ENCODE results near the gene CCER1. TPM values are rescaled to one million over a fixed set of nuclear protein-coding genes. Genes with fewer than 3 reads are reported as not detected.

CCER1 gene
- total RNA-seq, 1 experiment from 2014 or later = not detected

DNA sequence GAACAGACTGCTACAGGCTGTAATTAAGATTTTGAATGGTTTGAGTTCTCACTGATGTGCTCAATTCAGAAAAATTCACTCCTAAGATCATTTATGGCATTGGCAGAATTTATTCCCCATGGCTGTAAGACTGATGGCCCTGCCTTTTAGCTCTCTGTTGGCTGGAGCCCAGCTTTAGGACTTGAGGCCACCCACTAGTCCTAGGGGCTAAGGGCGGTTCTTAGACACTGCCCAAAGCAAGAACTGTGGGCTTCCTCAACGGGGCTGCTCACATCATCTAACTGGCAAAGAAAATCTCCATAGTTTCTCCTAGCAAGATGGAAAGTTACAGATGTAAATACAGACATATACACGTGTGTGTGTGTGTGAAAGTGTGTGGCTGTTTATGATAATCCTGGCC lies 3.4 kb upstream of the CCER1 start:
- Histone ChIP-seq H3K23ac (ENCODE audit: insufficient read length, low read depth, low read length) (no peak overlapping the region), H3K9ac (ENCODE audit: extremely low read depth, insufficient read length, low read length) (no peak overlapping the region), H3K27ac (ENCODE audit: insufficient read length, low read depth, low read length) (no peak overlapping the region), H3T11ph (ENCODE audit: low read length) (no peak overlapping the region), H2BK20ac (ENCODE audit: low read depth, low read length, poor library complexity, severe bottlenecking) (no peak overlapping the region), H2BK120ac (ENCODE audit: low read depth, low read length, poor library complexity, severe bottlenecking) (no peak overlapping the region), H3K79me1 (ENCODE audit: insufficient read depth, low read depth, low read length, poor library complexity, severe bottlenecking) (no peaks in the 10 kb centered on the region), H4K91ac (ENCODE audit: insufficient read length, low read depth, low read length) (no peak overlapping the region), H2BK5ac (ENCODE audit: insufficient read length, low read length) (no peak overlapping the region), H2BK12ac (ENCODE audit: insufficient read length, low read depth, low read length) (no peak overlapping the region), H2AFZ (ENCODE audit: low read length) (no peak overlapping the region), H2AK5ac (ENCODE audit: insufficient read length, low read length) (no peak overlapping the region), H3K9me3 (ENCODE audit: control insufficient read depth, low read depth, low read length) (no peaks in the 10 kb centered on the region), H3K79me2 (ENCODE audit: insufficient read depth, low read length) (no peaks in the 10 kb centered on the region), H3K56ac (ENCODE audit: insufficient read length, low read depth, low read length) (no peak overlapping the region), H4K8ac (replicated peaks; ENCODE audit: insufficient read length, low read depth, low read length) (no peak overlapping the region), H3K27me3 (ENCODE audit: insufficient read depth, low read length) (no peaks in the 10 kb centered on the region), H2BK15ac (ENCODE audit: low read depth, low read length) (no peak overlapping the region), H3K4me1 (ENCODE audit: insufficient read depth, low read length) (no peaks in the 10 kb centered on the region), H3K14ac (ENCODE audit: insufficient read depth, low read length) (no peak overlapping the region), H4K20me1 (ENCODE audit: control insufficient read depth, insufficient read depth, insufficient read length) (no peaks in the 10 kb centered on the region), H3K4me2 (ENCODE audit: insufficient read depth, insufficient read length, low read length) (no peak overlapping the region), H3K18ac (ENCODE audit: insufficient read length, low read depth, low read length) (no peak overlapping the region), H3K23me2 (ENCODE audit: insufficient read length, low read depth, low read length, poor library complexity, severe bottlenecking) (no peaks in the 10 kb centered on the region), H4K5ac (ENCODE audit: insufficient read length, low read depth, low read length) (no peak overlapping the region), H3K4ac (ENCODE audit: low read depth, low read length) (no peak overlapping the region)
- peaks cover 0 to 2% of the 10 kb centered on the region in 2 experiments; a peak in 2 of 4 replicates for H3K4me1 Mint-ChIP-seq
- TF ChIP-seq CTCF (conservative IDR thresholded peaks at IDR 0.05) = no peak
- peak overlapping the region in 1 of 3 experiments; percentile 92; a peak in 1 of 7 replicates for H3K27ac Mint-ChIP-seq
- H3K4me3 Mint-ChIP-seq = no peak overlapping the region
- H3K9me3 Mint-ChIP-seq = no peaks in the 10 kb centered on the region; a peak in 1 of 5 replicates
- H3K36me3 Mint-ChIP-seq (ENCODE audit: insufficient read depth in 1 of 3, low read depth in 3 of 3) = no peaks in the 10 kb centered on the region
- no peak for DNase-seq
- no peaks in the 10 kb centered on the region; the same call in none of the 2 replicates for H3K27me3 Mint-ChIP-seq (ENCODE audit: low read depth)
- no CpG with 5 or more reads among the region's 3 CpGs for WGBS (ENCODE audit: extremely low coverage, insufficient read length, low lambda C conversion rate)

Measured in H9 (cell line).